NB4 (cell line): Measurements from ENCODE around the gene CCNY.

ENCODE experiments used
- DNase-seq: peaks from one replicate; pipeline ENCODE4 v3.0.0; 2010; ENCODE audit warnings: low read depth
- H3K4me3 ChIP-seq: one replicate; pipeline ENCODE4 v1.5.1; 2011; ENCODE audit warnings: mild to moderate bottlenecking, low read depth, low read length, moderate library complexity
- MYC ChIP-seq: IDR thresholded peaks from 2 replicates; pipeline ENCODE4 v1.6.1; 2011; ENCODE audit warnings: low read depth, low read length
- POLR2A ChIP-seq: IDR thresholded peaks from 2 replicates; pipeline ENCODE4 v1.6.1; 2011; ENCODE audit warnings: mild to moderate bottlenecking; ENCODE audit not compliant: insufficient read length; ENCODE audit errors: extremely low read depth
- TF ChIP-seq, protein P1 (sequence below): IDR thresholded peaks from one replicate; pipeline ENCODE4 v1.5.1; 2012; ENCODE audit warnings: low read depth, low read length
- TF ChIP-seq, protein P2 (sequence below): IDR thresholded peaks from 2 replicates; pipeline ENCODE4 v1.6.1; 2011; ENCODE audit warnings: low read depth, low read length

Gene CCNY

DNA sequence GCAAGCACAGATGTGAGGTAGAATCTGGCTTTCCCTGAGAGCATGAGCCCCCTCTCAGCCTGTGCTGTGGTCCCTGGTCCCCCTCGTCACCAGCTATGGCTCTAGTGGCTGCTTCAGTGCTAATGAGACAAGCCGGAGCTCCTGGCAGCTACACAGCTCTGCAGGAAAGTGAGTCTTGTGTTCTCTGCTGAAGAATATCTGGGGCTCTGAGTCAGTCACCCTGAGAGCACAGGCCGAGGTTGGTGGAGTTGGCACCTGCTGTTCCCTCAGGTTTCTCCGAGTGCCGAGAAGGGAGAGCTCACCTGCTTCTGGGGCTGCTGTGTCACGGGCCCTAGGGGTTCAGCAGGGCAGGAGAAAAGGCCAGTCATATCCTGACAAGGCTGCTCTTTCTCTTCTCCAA lies 231.6 kb downstream of the CCNY start:
- TF ChIP-seq MYC: no peak
- TF ChIP-seq POLR2A: no peak
- TF ChIP-seq, protein P1, sequence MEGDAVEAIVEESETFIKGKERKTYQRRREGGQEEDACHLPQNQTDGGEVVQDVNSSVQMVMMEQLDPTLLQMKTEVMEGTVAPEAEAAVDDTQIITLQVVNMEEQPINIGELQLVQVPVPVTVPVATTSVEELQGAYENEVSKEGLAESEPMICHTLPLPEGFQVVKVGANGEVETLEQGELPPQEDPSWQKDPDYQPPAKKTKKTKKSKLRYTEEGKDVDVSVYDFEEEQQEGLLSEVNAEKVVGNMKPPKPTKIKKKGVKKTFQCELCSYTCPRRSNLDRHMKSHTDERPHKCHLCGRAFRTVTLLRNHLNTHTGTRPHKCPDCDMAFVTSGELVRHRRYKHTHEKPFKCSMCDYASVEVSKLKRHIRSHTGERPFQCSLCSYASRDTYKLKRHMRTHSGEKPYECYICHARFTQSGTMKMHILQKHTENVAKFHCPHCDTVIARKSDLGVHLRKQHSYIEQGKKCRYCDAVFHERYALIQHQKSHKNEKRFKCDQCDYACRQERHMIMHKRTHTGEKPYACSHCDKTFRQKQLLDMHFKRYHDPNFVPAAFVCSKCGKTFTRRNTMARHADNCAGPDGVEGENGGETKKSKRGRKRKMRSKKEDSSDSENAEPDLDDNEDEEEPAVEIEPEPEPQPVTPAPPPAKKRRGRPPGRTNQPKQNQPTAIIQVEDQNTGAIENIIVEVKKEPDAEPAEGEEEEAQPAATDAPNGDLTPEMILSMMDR: no peak
- TF ChIP-seq, protein P2, sequence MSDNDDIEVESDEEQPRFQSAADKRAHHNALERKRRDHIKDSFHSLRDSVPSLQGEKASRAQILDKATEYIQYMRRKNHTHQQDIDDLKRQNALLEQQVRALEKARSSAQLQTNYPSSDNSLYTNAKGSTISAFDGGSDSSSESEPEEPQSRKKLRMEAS: no peak
- no peak overlapping the region for H3K4me3 ChIP-seq
- DNase-seq: no peak

DNA sequence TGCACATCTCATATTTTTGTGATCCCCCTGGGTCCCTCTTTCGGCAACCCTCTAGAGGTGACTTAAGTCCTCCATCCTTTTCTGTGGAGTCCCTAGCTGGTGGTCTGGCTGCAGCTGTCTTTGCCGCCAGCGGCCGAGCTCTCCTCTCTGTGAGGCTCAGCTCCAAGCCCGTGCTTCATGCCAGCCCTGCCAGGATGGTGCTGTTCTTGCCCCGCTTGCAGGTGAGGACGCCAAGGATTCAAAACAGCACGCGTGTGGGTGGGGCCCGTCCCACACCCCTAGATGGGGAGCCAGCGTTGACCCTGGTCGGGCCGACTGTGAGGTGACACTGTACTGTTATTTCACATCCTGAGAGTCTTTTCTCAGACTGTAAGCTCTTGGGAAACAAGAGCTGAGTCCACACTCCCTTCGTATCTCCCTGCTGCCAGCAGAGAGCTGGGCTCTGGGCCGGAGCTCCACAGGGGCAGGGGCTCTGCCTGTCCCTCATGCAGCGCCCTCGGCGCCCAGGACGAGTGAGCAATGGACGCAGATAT lies 232.2 kb downstream of the CCNY start:
- TF ChIP-seq, protein P2: no peak
- no peak for TF ChIP-seq MYC
- no peak for TF ChIP-seq POLR2A
- TF ChIP-seq, protein P1: no peak
- H3K4me3 ChIP-seq: no peak overlapping the region
- no peak for DNase-seq

DNA sequence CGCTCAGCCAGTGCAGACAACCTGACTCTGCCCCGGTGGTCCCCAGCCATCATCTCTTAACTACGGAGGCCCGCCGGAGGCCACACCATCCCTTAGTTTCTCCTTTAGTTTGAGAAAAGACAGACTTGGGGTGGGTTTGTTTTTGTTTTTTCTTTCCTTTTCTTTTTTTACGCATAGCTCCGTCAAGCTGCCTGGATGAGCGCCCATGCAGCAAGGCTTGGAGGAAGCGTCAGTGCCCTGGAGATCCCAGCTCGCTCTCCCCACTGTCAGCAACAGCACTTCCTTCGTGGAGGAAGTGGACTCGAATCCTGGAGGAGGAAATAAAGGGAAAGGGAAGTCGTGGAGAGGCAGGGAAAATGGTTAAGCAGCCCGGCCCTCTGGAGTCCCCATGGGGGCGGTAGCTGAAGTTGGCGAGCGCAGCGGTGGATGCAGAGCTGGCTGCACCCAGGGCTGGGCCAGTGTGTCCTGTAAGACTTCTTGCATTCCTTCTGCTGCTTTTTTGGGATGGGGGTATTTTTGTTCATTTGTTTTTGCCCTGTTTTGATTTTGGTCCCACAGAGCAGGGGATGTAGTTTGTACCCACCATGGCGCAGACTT lies 232.9 kb downstream of the CCNY start:
- TF ChIP-seq, protein P1: no peak
- TF ChIP-seq MYC: no peak
- TF ChIP-seq, protein P2: no peak
- no peak for TF ChIP-seq POLR2A
- no peak for DNase-seq

DNA sequence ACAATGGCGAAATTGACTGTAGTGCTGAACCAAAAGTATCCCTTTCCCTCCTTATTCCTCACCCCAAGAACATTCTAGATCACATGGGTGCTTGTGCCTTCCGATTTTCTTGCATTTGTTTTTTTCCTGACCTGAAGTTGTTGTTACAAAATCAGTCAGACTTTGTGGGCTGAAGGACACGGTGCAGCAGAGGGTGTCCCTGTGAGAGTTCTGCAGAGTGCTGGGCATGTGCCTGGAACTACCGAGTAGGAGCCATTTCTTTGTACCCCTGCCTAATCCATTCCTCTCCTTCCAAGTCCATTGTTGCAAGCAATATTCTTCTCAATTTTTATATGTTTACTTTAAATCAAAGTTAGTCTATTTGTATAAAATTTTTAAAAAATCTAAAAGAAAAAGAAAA lies 233.5 kb downstream of the CCNY start:
- DNase-seq: no peak
- H3K4me3 ChIP-seq: no peak overlapping the region
- TF ChIP-seq MYC: no peak
- no peak for TF ChIP-seq POLR2A
- TF ChIP-seq, protein P1: no peak
- TF ChIP-seq, protein P2: no peak

More for the DNA sequence above, 232.9 kb downstream of the CCNY start:
- no peak overlapping the region for H3K4me3 ChIP-seq

DNA sequence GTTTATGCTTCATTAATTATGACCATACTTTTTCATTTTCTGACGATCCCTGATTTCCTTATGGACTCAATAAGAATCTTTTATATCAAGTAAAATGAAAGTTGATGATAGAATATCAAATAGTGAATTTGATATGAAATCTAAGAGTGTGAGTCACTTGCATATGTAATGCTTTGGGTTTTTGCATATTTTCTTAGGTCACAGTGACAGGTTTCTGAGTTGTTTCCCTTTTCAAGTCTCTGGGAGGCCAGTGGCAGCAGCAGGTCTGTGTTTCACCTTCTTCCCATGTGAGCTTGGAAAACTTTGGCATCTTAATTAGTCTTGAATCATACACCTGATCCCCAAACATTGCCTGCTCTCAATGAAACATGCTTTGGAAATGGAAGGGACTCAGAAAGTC lies 234.1 kb downstream of the CCNY start:
- DNase-seq: no peak
- H3K4me3 ChIP-seq: no peak overlapping the region
- TF ChIP-seq MYC: no peak
- TF ChIP-seq, protein P2: no peak
- TF ChIP-seq, protein P1: no peak
- no peak for TF ChIP-seq POLR2A
